CD4-positive, CD25-positive, alpha-beta regulatory T cell (primary cell): ENCODE results near the gene POLR1G. TPM values are rescaled to one million over a fixed set of nuclear protein-coding genes. Genes with fewer than 3 reads are reported as not detected.

Experiments used
- ATAC-seq, 2 donors: fragments of 150-1000 bp; cut with Tn5 transposase; one replicate each; pipeline ENCODE4 v1.10.0; 2021; ENCODE audit warnings: low read depth in 2 of 2, moderate number of reproducible peaks in 2 of 2, moderate library complexity in 1 of 2
- DNase-seq, 3 donors: peaks; one replicate each; pipeline versions ENCODE4 v3.0.0 to v3.0.0-alpha.2; 2012 to 2022; ENCODE audit warnings: mixed read lengths in 1 of 3
- H3K27ac ChIP-seq: one replicate; pipeline ENCODE4 v1.7.0; 2013; ENCODE audit warnings: mild to moderate bottlenecking, low read length; ENCODE audit not compliant: insufficient read depth, poor library complexity, severe bottlenecking
- H3K27me3 ChIP-seq: one replicate; pipeline ENCODE4 v1.7.0; 2013; ENCODE audit warnings: low read length; ENCODE audit not compliant: control insufficient read depth, insufficient read depth
- H3K36me3 ChIP-seq: one replicate; pipeline ENCODE4 v1.7.0; 2013; ENCODE audit warnings: mild to moderate bottlenecking, low read length, moderate library complexity; ENCODE audit not compliant: control insufficient read depth, insufficient read depth
- H3K4me1 ChIP-seq: 2 replicates; pipeline ENCODE4 v1.7.0; 2013; ENCODE audit warnings: mild to moderate bottlenecking, low read length; ENCODE audit not compliant: insufficient read depth, control insufficient read depth, poor library complexity, severe bottlenecking
- H3K4me3 ChIP-seq: one replicate; pipeline ENCODE4 v1.7.0; 2013; ENCODE audit warnings: low read depth, mild to moderate bottlenecking, low read length, moderate library complexity
- H3K9me3 ChIP-seq, 2 experiments: 1 replicate in 1 of 2; 2 replicates in 1 of 2; pipeline ENCODE4 v1.7.0; 2013; ENCODE audit warnings: low read length in 2 of 2, mild to moderate bottlenecking in 1 of 2, moderate library complexity in 1 of 2; ENCODE audit not compliant: control insufficient read depth in 2 of 2
- H3K27ac Mint-ChIP-seq, 3 donors: one replicate each; pipeline ENCODE4 v1.8.0; 2020 to 2022; ENCODE audit warnings: mild to moderate bottlenecking in 3 of 3, mixed read lengths in 3 of 3, moderate library complexity in 2 of 3
- H3K27me3 Mint-ChIP-seq: one replicate; pipeline ENCODE4 v1.8.0; 2022; ENCODE audit warnings: mild to moderate bottlenecking, mixed read lengths
- H3K36me3 Mint-ChIP-seq: one replicate; pipeline ENCODE4 v1.8.0; 2020; ENCODE audit warnings: mixed read lengths
- H3K4me1 Mint-ChIP-seq, 4 donors: one replicate each; pipeline ENCODE4 v1.8.0; 2020 to 2022; ENCODE audit warnings: mixed read lengths in 4 of 4, mild to moderate bottlenecking in 1 of 4
- H3K4me3 Mint-ChIP-seq, 4 donors: one replicate each; pipeline ENCODE4 v1.8.0; 2020 to 2022; ENCODE audit warnings: mild to moderate bottlenecking in 4 of 4, mixed read lengths in 4 of 4, moderate library complexity in 3 of 4
- H3K9me3 Mint-ChIP-seq, 7 donors: one replicate each; pipeline ENCODE4 v1.8.0; 2020 to 2022; ENCODE audit warnings: mixed read lengths in 7 of 7, mild to moderate bottlenecking in 3 of 7, moderate library complexity in 2 of 7
- polyA plus RNA-seq, 4 donors: library from polyadenylated mRNA; unstranded; fragments of 300-500 nt; fragmentation: Illumina TruSeq; gene quantifications; one replicate each; pipeline ENCODE4 v1.2.3, GENCODE V29; 2021
- total RNA-seq: library from RNA; stranded (reverse); gene quantifications from one replicate; pipeline ENCODE4 v1.2.3, GENCODE V29; 2022

The POLR1G gene
- total and polyA plus RNA-seq, 5 donors from 2014 or later = 1.6 to 3.6 (median 2.1) TPM

- Mint-ChIP-seq H3K27ac (no peak overlapping the region), H3K4me3 (no peak overlapping the region), H3K36me3 (no peaks in the 10 kb centered on the region), H3K4me1 (peaks cover 0 to 2% (median 0%) of the 10 kb centered on the region in 4 donors), H3K9me3 (no peaks in the 10 kb centered on the region), H3K27me3 (peaks cover 29% of the 10 kb centered on the region)
- no peak overlapping the region for H3K27ac ChIP-seq
- ATAC-seq = no peak
- peaks cover 3% of the 10 kb centered on the region for H3K4me1 ChIP-seq
- H3K9me3 ChIP-seq = no peaks in the 10 kb centered on the region
- H3K36me3 ChIP-seq = no peaks in the 10 kb centered on the region
- H3K4me3 ChIP-seq = no peak overlapping the region
- no peak for DNase-seq
- peaks cover 7% of the 10 kb centered on the region for H3K27me3 ChIP-seq
Observed at GRCh38 chr19:45385392-45386221, 20.8 kb upstream of the POLR1G start.

GRCh38 chr19:45391346-45391745 is 15.1 kb upstream of the POLR1G start:
- H3K36me3 Mint-ChIP-seq = no peaks in the 10 kb centered on the region
- H3K4me3 Mint-ChIP-seq = no peak overlapping the region
- H3K36me3 ChIP-seq = no peaks in the 10 kb centered on the region
- no peaks in the 10 kb centered on the region for H3K9me3 ChIP-seq
- peaks cover under 1% of the 10 kb centered on the region for H3K27me3 ChIP-seq
- H3K4me1 Mint-ChIP-seq = peaks cover 0 to 2% (median under 1%) of the 10 kb centered on the region in 4 donors
- no peak for ATAC-seq
- no peak overlapping the region for H3K27ac Mint-ChIP-seq
- H3K27me3 Mint-ChIP-seq = peaks cover 14% of the 10 kb centered on the region
- H3K4me1 ChIP-seq = no peaks in the 10 kb centered on the region
- H3K27ac ChIP-seq = no peak overlapping the region
- H3K9me3 Mint-ChIP-seq = no peaks in the 10 kb centered on the region
- H3K4me3 ChIP-seq = no peak overlapping the region
- DNase-seq = no peak

- Histone ChIP-seq H3K9me3 (no peaks in the 10 kb centered on the region), H3K27me3 (no peaks in the 10 kb centered on the region), H3K4me3 (no peak overlapping the region), H3K27ac (no peak overlapping the region), H3K36me3 (no peaks in the 10 kb centered on the region), H3K4me1 (peaks cover 2% of the 10 kb centered on the region)
- ATAC-seq = no peak
- Mint-ChIP-seq H3K27ac (peak overlapping the region in 1 of 3 donors; percentile 0), H3K9me3 (no peaks in the 10 kb centered on the region), H3K4me1 (peaks cover 0 to 5% (median under 1%) of the 10 kb centered on the region in 4 donors), H3K36me3 (no peaks in the 10 kb centered on the region), H3K4me3 (no peak overlapping the region), H3K27me3 (peaks cover 10% of the 10 kb centered on the region)
- DNase-seq = no peak
Observed at GRCh38 chr19:45391871-45392665, 14.4 kb upstream of the POLR1G start.

DNA sequence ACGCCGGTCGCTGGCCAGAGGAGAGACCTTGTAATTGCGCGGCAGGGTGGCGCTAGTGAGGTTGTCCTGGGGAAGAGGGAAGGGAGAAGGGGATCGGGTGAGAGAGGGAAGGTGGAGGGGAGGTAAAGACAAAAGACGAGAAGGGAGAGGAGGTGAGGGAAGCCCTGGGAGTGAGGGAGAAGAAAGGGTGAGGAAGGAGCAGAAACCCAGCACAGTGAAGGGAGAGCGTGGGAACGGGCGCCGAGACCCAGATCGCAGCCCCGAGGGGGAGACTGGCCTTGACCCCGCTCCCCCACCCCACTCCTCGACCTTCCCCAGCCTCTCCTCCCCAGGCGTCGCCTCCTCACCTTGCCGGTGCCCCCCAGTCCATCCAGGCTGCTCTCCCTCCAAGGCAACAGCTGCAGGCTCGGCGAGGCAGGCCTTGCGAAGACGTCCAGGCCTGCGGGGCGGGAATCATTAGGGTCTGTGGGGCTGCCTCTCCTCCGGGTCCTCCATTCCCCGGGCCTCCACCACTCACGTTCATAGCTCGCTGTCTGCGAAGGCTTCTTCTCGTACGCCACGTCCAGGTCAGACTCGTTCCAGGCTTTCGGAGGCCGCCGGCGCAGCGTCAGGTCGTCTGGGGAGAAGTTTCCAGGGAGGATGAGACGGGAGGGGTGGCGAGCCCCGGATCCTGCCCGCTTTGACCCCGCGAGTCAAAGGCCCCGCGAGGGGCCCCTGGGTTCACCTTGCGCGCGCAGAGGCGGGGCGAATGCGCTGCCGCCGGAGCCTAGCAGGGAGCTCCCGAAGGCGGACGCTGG is 10.4 kb upstream of the POLR1G start:
- Mint-ChIP-seq H3K27ac (no peak overlapping the region), H3K4me3 (no peak overlapping the region), H3K27me3 (peaks cover 32% of the 10 kb centered on the region), H3K9me3 (no peaks in the 10 kb centered on the region), H3K36me3 (no peaks in the 10 kb centered on the region), H3K4me1 (peaks cover 0 to 15% (median 3%) of the 10 kb centered on the region in 4 donors)
- DNase-seq (no peak), ATAC-seq (no peak)
- H3K4me1 ChIP-seq = peaks cover 12% of the 10 kb centered on the region
- H3K9me3 ChIP-seq = no peaks in the 10 kb centered on the region
- H3K27ac ChIP-seq = no peak overlapping the region
- no peaks in the 10 kb centered on the region for H3K36me3 ChIP-seq
- no peak overlapping the region for H3K4me3 ChIP-seq
- H3K27me3 ChIP-seq = no peaks in the 10 kb centered on the region

DNA sequence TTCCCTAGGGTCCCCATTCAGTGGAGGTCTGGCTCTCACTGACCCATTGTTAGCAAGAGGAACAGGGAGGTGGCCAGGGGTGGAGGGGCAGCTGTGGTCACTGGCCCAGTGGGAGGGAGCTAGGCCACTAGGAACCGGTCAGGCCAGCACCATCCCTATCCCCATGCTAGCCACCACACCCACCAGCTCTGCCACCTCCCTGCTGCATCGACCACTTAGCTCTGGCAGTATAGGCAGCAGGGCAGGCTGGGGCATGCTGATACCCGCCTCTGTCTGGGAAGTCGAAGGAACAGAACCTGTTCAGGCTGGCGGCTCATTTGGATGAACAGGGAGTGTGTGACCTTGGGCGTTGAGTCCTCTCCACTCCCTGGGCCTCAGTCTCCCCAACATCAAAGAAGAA is 6.3 kb upstream of the POLR1G start:
- H3K27me3 ChIP-seq = peaks cover 2% of the 10 kb centered on the region
- H3K36me3 Mint-ChIP-seq = no peaks in the 10 kb centered on the region

GRCh38 chr19:45401815-45402214 is 4.6 kb upstream of the POLR1G start:
- Histone ChIP-seq H3K9me3 (no peaks in the 10 kb centered on the region), H3K27ac (no peak overlapping the region), H3K4me3 (no peak overlapping the region), H3K4me1 (peaks cover 43% of the 10 kb centered on the region), H3K36me3 (no peaks in the 10 kb centered on the region), H3K27me3 (peaks cover 2% of the 10 kb centered on the region)
- H3K4me1 Mint-ChIP-seq = peaks cover 0 to 43% (median 20%) of the 10 kb centered on the region in 4 donors
- DNase-seq (no peak), ATAC-seq (no peak)
- H3K27ac Mint-ChIP-seq = no peak overlapping the region
- H3K36me3 Mint-ChIP-seq = no peaks in the 10 kb centered on the region
- H3K4me3 Mint-ChIP-seq = peak overlapping the region in 1 of 4 donors; percentile 43
- peaks cover 58% of the 10 kb centered on the region for H3K27me3 Mint-ChIP-seq
- H3K9me3 Mint-ChIP-seq = no peaks in the 10 kb centered on the region

More for the DNA sequence above, 6.3 kb upstream of the POLR1G start:
- Mint-ChIP-seq H3K27me3 (peaks cover 50% of the 10 kb centered on the region), H3K9me3 (no peaks in the 10 kb centered on the region), H3K4me1 (peaks cover 0 to 29% (median 12%) of the 10 kb centered on the region in 4 donors), H3K27ac (no peak overlapping the region), H3K4me3 (no peak overlapping the region)
- ATAC-seq (no peak), DNase-seq (no peak)
- Histone ChIP-seq H3K4me3 (no peak overlapping the region), H3K36me3 (no peaks in the 10 kb centered on the region), H3K4me1 (peaks cover 27% of the 10 kb centered on the region), H3K9me3 (no peaks in the 10 kb centered on the region), H3K27ac (no peak overlapping the region)

DNA sequence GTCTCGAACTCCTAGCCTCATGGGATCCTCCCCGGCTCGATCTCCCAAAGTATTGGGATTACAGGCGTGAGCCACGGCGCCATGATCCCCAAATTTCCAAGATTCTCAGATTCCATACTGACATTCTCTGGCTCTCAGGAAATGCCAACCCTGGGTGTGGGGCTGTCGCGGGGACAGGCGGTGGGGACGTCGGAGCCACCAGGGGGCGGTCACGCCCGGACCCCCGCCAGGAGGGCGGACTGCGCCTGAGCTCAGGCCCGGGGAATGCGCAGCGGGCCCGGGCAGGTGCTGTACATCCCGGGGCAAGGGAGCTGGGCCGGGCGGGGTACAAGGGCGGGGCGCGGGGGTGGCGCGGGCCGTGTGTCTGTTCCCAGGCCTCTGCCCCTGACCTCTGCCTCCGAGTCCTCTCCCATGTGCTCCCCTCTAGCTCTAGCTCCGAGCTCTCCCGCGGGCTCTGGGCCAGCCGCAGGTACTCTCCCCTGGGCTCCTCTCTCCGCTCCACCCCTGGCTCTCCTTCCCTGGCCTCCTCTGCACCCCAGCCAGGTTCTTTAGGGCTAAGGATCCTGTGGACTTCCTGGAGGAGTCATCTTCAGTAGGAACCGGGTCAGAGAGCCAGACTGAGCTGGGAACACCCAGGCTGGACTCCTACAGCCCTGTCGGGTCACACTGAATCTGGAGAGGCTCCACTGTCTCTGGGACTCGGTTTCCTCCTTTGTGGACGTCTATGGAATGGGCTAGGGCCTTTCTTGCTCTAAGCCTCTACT is 4.0 kb upstream of the POLR1G start:
- Mint-ChIP-seq H3K27me3 (peaks cover 57% of the 10 kb centered on the region), H3K9me3 (no peaks in the 10 kb centered on the region), H3K4me1 (peaks cover 0 to 44% (median 20%) of the 10 kb centered on the region in 4 donors), H3K27ac (no peak overlapping the region), H3K36me3 (no peaks in the 10 kb centered on the region), H3K4me3 (peak overlapping the region in 2 of 4 donors; percentile 13 to 43)
- H3K36me3 ChIP-seq = no peaks in the 10 kb centered on the region
- no peak overlapping the region for H3K4me3 ChIP-seq
- ATAC-seq (no peak), DNase-seq (peak in 2 of 3 donors; percentile 12 to 24)
- peaks cover 2% of the 10 kb centered on the region for H3K27me3 ChIP-seq
- H3K9me3 ChIP-seq = no peaks in the 10 kb centered on the region
- H3K27ac ChIP-seq = no peak overlapping the region
- H3K4me1 ChIP-seq = peaks cover 46% of the 10 kb centered on the region
